Osteoblast (primary cell): Measurements from ENCODE around the gene KIAA0825. TPM values are rescaled to one million over a fixed set of nuclear protein-coding genes. Genes with fewer than 3 reads are reported as not detected.

ENCODE experiments used
- DNase-seq: peaks from one replicate; pipeline ENCODE4 v3.0.0; 2011; ENCODE audit warnings: low spot score, mixed read lengths; ENCODE audit not compliant: insufficient read length; ENCODE audit errors: missing footprints
- H2AFZ ChIP-seq: 2 replicates; pipeline ENCODE4 v1.6.0; 2011; ENCODE audit warnings: mild to moderate bottlenecking, low read length
- H3K27ac ChIP-seq: 2 replicates; pipeline ENCODE4 v1.5.1; 2011; ENCODE audit warnings: mild to moderate bottlenecking, low read depth, low read length, moderate library complexity
- H3K27me3 ChIP-seq: 2 replicates; pipeline ENCODE4 v1.6.0; 2012; ENCODE audit warnings: mild to moderate bottlenecking, control low read depth, inconsistent platforms, low read length, moderate library complexity; ENCODE audit not compliant: insufficient read depth
- H3K36me3 ChIP-seq: 2 replicates; pipeline ENCODE4 v1.5.1; 2011; ENCODE audit warnings: mild to moderate bottlenecking, low read length, control low read depth, moderate library complexity; ENCODE audit not compliant: insufficient read depth
- H3K4me1 ChIP-seq: 2 replicates; pipeline ENCODE4 v1.5.1; 2011; ENCODE audit warnings: mild to moderate bottlenecking, low read length, control low read depth, moderate library complexity; ENCODE audit not compliant: insufficient read depth
- H3K4me2 ChIP-seq: 2 replicates; pipeline ENCODE4 v1.6.0; 2011; ENCODE audit warnings: mild to moderate bottlenecking, low read length; ENCODE audit not compliant: insufficient read depth
- H3K4me3 ChIP-seq: fragments of 200-600 bp; sonication (generic); 3 replicates; pipeline ENCODE4 v1.5.1; 2012; ENCODE audit warnings: mild to moderate bottlenecking, low read length, inconsistent platforms; ENCODE audit not compliant: insufficient read depth
- H3K79me2 ChIP-seq: 2 replicates; pipeline ENCODE4 v1.6.0; 2012; ENCODE audit warnings: mild to moderate bottlenecking, low read length, control low read depth, inconsistent platforms; ENCODE audit not compliant: insufficient read depth
- H3K9me3 ChIP-seq: 2 replicates; pipeline ENCODE4 v1.5.1; 2011; ENCODE audit warnings: low read depth, low read length, control low read depth
- H4K20me1 ChIP-seq: 2 replicates; pipeline ENCODE4 v1.6.0; 2012; ENCODE audit warnings: mild to moderate bottlenecking, low read length, control low read depth; ENCODE audit not compliant: insufficient read depth
- CTCF ChIP-seq: IDR thresholded peaks from 2 replicates; pipeline ENCODE4 v1.5.1; 2011; ENCODE audit warnings: mild to moderate bottlenecking, low read depth, low read length, moderate library complexity; ENCODE audit errors: extremely low read depth
- total RNA-seq: library from RNA; depleted of rRNA; stranded (reverse); fragments of >200 nt; gene quantifications from 2 replicates; pipeline ENCODE4 v1.2.3, GENCODE V29; 2012

KIAA0825 gene
- total RNA-seq, 1 donor = 8.0 TPM

- no peak for DNase-seq
- no peak for TF ChIP-seq CTCF
- no peak overlapping the region for H3K4me3 ChIP-seq
- no peaks in the 10 kb centered on the region for H3K4me1 ChIP-seq
- H3K27me3 ChIP-seq = no peaks in the 10 kb centered on the region
- H4K20me1 ChIP-seq = no peaks in the 10 kb centered on the region
- H3K9me3 ChIP-seq = no peaks in the 10 kb centered on the region
- H3K79me2 ChIP-seq = no peaks in the 10 kb centered on the region
- no peak overlapping the region for H3K4me2 ChIP-seq
- H3K36me3 ChIP-seq = no peaks in the 10 kb centered on the region
- H2AFZ ChIP-seq = no peak overlapping the region
- H3K27ac ChIP-seq = no peak overlapping the region
Measured at GRCh38 chr5:94366811-94367210, 251.6 kb downstream of the KIAA0825 start.

GRCh38 chr5:94362857-94363256 is 255.5 kb downstream of the KIAA0825 start:
- H3K36me3 ChIP-seq = no peaks in the 10 kb centered on the region
- H3K27ac ChIP-seq = no peak overlapping the region
- H3K4me2 ChIP-seq = no peak overlapping the region
- H2AFZ ChIP-seq = no peak overlapping the region
- H3K79me2 ChIP-seq = no peaks in the 10 kb centered on the region
- no peak overlapping the region for H3K4me3 ChIP-seq
- no peaks in the 10 kb centered on the region for H3K27me3 ChIP-seq
- no peaks in the 10 kb centered on the region for H3K4me1 ChIP-seq
- no peak for TF ChIP-seq CTCF
- no peaks in the 10 kb centered on the region for H3K9me3 ChIP-seq
- H4K20me1 ChIP-seq = no peaks in the 10 kb centered on the region
- DNase-seq = no peak

- no peaks in the 10 kb centered on the region for H4K20me1 ChIP-seq
- no peak for DNase-seq
- H2AFZ ChIP-seq = no peak overlapping the region
- no peaks in the 10 kb centered on the region for H3K9me3 ChIP-seq
- no peaks in the 10 kb centered on the region for H3K79me2 ChIP-seq
- H3K36me3 ChIP-seq = no peaks in the 10 kb centered on the region
- H3K27ac ChIP-seq = no peak overlapping the region
- no peaks in the 10 kb centered on the region for H3K27me3 ChIP-seq
- no peak overlapping the region for H3K4me2 ChIP-seq
- H3K4me3 ChIP-seq = no peak overlapping the region
- no peaks in the 10 kb centered on the region for H3K4me1 ChIP-seq
- TF ChIP-seq CTCF = no peak
Measured at GRCh38 chr5:94361832-94362796, 256.3 kb downstream of the KIAA0825 start.

GRCh38 chr5:94361161-94361560 is 257.2 kb downstream of the KIAA0825 start:
- Histone ChIP-seq H3K79me2 (no peaks in the 10 kb centered on the region), H3K4me2 (no peak overlapping the region), H3K27ac (no peak overlapping the region), H3K36me3 (no peaks in the 10 kb centered on the region), H3K9me3 (no peaks in the 10 kb centered on the region), H3K4me3 (no peak overlapping the region), H3K4me1 (no peaks in the 10 kb centered on the region), H3K27me3 (no peaks in the 10 kb centered on the region), H2AFZ (no peak overlapping the region), H4K20me1 (no peaks in the 10 kb centered on the region)
- no peak for DNase-seq
- TF ChIP-seq CTCF = no peak
